Measurements from ENCODE around the gene C16orf74.
A peak's percentile ranks its signal among the peaks of the same experiment; 100 is the strongest.

Gene C16orf74

DNA sequence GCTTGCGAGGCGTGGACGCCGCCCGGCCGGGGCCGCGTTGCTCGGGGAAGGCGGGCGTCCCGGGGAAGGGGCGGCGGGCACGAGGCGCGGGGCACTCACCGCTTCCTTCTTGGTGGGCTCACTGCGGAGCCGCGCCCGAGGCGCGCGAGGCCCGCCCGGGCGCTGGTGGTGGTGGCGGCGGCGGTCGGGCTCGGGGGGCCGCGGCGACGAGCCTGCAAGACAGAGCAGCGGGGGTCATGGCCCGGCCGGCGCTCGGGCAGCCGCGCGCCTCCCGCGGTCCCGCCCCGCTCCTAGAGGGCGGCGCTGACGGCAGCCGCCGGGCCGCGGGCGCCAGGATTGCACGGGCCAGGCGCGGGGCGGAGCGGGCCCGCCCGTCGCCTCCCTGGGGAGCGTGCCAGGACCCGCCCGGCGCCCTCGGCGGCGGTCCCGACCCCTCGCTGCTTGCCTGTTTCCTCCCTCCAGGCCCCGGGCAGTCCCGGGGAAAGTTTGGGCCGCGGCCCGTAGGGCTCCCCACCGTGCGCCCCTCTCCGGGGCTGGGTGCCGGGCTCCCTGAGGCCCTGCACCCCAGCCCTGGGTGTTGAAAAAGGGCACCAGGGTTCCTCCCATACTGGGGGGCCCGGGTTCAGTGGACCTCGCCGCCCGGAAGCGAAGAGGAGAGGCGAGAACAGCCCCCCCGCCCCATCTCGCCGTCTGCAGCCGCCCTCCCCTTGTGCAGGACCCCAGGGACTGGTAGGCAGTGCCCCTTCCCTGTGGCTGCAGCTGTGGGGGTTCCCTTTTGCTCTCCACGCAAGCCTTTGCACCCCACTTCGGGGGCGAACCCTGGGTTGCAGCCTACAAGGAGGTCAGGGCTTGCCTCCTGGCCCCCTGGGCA lies at the start of gene C16orf74:
TSS of gene C16orf74 (minus strand) at position 270 of the 871 bp plus-strand sequence. CDS start 15,879 bp downstream, outside the sequence.
- no peak for DNase-seq

GRCh38 chr16:85800321-85800669 lies 49.4 kb upstream of the C16orf74 start:
- DNase-seq, result no peak

GRCh38 chr16:85799497-85800320 lies 48.8 kb upstream of the C16orf74 start, which contains the start of the genes COX4I1 and EMC8:
Gene COX4I1 (plus strand): TSS chr16:85799695. CDS start chr16:85801206, 1,511 bp downstream.
Gene EMC8 (minus strand): TSS chr16:85799544. CDS start chr16:85799295, 249 bp downstream.
- peak; percentile 73 for DNase-seq

- no peak for DNase-seq
Measured at GRCh38 chr16:85798901-85799496, 48.1 kb upstream of the C16orf74 start.

DNA sequence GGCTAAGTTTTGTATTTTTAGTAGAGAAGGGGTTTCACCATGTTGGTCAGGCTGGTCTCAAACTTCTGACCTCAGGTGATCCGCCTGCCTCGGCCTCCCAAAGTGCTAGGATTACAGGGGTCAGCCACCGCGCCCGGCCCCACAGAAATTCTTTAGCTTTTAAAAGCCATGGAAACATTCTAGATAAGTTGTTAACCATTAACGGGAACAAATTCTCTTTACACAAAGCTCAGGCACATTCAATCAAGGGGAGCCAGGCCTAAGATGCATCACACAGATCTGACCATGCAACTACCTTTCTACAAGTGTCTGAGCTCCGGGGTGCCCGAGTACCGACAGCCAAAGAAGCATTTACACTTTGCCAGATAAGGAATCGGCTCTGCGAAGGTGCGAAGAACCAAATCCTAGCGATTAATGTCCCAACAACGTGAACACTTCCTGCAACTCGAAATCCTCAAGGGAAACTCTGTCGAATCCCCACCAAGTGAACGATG lies 47.4 kb upstream of the C16orf74 start:
- DNase-seq, result no peak

DNA sequence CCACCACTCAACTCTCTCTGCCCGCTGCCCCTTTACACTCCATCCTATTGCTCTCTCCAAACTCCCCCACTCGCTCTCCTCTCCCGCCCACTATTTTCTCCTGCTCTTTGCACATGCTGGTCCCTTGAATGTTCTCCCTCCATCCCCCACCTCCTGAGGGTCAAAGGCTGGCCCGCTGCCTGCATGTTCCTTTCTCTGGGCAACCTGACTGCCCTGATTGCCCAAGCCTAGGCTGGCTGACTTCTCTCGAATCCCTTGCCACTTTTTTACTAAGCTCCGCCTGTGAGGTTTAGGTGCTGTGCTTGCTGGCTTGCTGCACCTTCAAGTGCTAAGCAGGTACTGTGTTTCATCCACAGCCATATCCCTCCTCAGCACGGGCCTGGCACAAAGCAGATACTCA lies 45.7 kb upstream of the C16orf74 start:
- no peak for DNase-seq

- DNase-seq, result no peak
Measured at GRCh38 chr16:85796152-85796551, 45.3 kb upstream of the C16orf74 start.

DNA sequence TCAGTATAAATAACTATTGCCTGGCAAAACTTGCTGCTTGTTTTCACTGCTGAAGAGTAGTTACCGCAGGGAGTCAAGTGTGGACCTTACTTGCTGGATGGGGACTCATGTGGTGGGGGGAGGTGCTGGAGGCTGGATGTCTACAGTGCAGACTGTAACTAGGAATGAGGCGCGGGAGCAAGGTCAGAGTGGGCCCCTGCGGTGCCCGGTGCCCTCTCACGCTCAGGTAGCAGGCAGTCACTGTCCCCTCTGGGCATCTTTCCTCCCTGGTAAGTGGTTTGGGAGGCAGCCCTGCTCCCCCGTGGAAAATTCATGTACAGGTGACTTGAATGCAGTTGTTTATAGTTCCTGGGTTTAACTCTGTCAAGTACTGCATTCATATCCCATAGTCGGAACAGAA lies 43.8 kb upstream of the C16orf74 start:
- DNase-seq, result no peak

DNA sequence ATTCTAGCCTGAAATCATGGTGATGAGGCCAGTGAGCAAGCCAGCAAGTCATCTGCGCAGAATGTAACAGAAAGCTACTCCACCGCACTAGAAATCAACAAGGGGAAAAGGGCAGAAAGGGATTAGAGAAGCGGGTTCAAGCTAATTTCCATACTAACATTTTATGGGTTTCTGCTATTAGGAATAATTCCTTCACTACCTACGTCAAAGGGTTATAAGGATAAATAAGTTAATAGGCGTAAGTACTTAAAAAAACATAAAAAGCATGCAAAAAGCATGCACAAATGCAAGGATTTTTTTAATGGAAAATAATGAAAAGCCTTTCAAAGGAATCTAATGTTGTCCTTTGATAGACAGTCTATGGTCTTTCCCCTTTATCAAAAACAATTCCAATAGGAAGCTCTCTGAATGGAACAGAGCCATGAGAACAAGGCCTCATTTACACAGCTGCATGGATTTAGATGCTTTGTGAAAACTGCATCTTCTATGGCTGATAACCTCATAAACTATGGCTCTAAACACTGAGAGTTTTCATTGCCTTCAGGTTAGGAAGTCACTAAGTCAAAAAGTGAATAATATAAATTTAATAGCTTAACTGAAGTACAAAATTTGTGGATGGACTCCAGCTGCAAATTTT lies 42.9 kb upstream of the C16orf74 start:
- DNase-seq, result no peak

DNA sequence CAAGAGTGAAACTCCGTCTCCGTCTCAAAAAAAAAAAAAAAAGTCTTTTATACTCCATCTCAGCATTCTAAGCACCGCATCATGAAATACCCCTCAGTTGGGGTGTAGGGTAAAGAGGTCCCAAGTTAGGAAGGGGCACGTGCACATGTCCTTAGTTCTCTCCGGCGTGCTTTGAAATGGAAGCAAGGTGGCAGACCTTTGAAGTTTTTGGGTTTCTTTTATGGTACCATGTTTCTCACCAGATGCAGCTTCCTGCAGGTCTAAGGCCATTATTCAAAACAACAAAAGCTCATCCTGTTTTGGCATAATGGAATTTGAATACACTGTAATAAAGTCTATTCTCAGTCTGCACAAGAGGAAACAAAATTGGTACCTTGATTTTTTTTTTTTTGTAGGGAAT lies 38.9 kb upstream of the C16orf74 start:
- no peak for DNase-seq

DNA sequence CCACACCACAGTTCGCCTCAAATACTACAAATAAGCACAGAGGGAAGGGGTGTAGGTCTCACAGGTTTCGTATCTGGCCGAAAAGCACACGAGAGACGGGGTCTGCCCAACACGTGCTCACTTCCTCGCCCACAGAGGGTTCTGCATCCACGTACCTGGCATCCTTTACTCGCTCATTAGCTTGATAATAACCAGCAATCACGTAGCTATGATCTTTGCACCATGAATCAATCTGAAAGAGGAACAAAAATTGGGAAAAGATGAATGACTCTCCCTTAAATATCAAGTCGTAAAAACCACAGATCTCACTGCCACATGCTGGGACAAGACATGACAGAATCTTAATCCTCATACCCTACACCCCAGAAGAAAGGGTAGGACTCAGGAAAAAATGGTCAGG lies 37.9 kb upstream of the C16orf74 start:
- DNase-seq, result no peak

DNA sequence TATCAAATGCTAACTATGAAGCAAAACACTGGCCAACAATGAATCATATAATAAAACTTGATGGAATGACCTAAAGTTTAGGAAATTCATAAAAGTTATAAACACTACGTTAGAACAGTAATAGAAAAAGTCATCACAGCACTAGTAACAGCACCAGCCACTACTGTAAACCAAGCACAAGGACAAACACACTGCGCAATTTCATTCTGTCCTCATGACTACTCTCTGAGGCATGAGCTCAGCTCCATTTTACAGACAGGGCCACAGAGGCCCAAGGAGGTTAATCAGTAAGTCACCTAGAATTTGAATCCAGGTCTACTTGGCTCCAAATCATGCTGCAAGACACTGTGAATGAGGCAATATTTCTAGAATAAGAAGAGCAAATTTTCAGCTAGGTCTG lies 35.0 kb upstream of the C16orf74 start:
- DNase-seq, result no peak

- no peak for DNase-seq
Measured at GRCh38 chr16:85784813-85785212, 33.9 kb upstream of the C16orf74 start.

DNA sequence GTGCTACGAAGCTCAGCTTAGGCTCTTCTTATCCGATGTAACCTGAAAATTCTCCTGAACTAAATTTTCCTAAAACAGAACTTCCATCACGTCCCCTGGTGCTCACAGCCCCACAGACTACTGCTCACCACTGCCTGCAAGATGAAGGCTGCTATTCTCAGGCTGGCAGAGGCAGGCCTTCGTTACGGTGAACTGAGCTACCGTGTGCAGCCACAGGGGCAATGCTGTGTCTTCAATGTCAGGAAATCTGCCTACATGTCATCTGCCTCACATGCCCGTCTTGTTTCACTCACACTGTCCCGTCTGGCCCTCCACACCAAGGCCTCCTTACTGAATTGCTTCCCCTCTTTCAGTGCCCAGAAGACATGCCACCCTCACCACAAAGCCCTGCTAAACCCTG lies 32.5 kb upstream of the C16orf74 start:
- no peak for DNase-seq

DNA sequence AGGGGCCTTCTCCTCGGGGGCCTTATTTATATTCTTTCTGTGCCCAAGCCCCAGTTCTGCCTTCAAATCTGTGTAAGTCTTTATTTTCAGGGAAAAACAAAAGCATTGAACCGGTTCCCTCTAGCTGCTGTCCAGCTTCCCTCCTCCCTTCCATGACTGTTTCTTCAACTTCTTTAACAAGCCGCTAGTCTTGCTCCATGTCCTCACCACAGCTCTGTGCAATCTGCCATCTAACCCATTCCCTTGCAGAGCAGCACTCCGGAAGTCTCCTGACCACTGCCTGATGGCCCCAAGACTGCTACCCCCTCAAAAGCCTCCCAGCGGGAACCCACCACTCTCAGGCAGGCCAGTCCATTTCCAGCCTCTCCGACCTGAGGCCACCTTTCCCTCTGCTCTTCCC lies 31.6 kb upstream of the C16orf74 start:
- DNase-seq, result no peak

- no peak for DNase-seq
Measured at GRCh38 chr16:85781695-85782370, 30.9 kb upstream of the C16orf74 start.

DNA sequence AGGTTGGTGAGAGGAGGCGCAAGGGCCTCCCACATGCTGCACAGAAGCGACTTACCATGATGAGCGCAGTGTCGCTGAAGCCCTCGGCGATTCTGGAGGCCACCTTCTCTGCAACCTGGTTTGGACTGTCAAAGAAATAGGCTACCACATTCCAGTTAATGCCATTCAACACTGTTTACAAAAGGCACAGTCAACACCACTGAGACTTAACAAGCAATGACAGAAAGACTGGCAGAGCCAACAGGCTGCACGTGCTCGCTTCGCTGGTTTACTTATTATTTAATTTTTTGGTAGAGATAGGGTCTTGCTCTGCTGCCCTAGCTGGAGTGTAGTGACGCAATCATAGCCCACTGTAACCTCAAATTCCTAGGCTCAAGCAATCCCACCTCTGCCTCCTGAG lies 30.3 kb upstream of the C16orf74 start:
- no peak for DNase-seq

GRCh38 chr16:85780281-85780680 lies 29.4 kb upstream of the C16orf74 start:
- no peak for DNase-seq

DNA sequence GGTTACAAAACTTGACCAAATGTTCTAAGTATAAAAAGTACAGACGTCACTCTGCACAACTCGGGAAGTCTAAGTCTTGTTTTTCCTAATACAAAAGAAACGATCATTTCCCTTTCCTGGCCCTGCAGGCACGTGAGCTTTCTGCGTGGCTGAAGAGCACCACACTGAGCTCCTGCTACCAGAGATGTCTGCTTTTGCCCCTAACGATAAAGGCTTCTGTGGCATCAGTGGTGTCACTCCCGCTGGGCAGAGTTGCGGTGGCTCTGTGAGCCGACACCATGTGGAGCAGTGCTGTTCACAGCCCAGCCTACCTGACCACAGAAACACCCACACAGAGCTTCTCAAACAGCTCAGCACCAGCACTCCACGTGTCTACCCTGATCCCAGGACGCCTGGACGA lies 28.0 kb upstream of the C16orf74 start:
- DNase-seq, result no peak

GRCh38 chr16:85777583-85778310 lies 26.9 kb upstream of the C16orf74 start:
- DNase-seq, result no peak

GRCh38 chr16:85774811-85775210 lies 23.9 kb upstream of the C16orf74 start:
- no peak for DNase-seq

All from GDM1 (cell line).